Hindlimb muscle (tissue), 1 donor: Measurements from ENCODE around the gene CSNK1G2. TPM values are rescaled to one million over a fixed set of nuclear protein-coding genes. Genes with fewer than 3 reads are reported as not detected.

ENCODE experiments used
- DNase-seq: peaks from one replicate; pipeline ENCODE4 v3.0.0-alpha.2; 2013
- polyA plus RNA-seq: library from polyadenylated mRNA; unstranded; fragments of 120-200 nt; gene quantifications from one replicate; pipeline ENCODE4 v1.2.1, GENCODE V29; 2013; ENCODE audit not compliant: insufficient read length

The CSNK1G2 gene
- polyA plus RNA-seq, 1 donor, result 42.8 TPM

GRCh38 chr19:1990230-1991017, 49.5 kb downstream of the CSNK1G2 start:
- DNase-seq, result no peak

GRCh38 chr19:1991018-1991913, 50.3 kb downstream of the CSNK1G2 start:
- no peak for DNase-seq

- no peak for DNase-seq
Measured at GRCh38 chr19:1992759-1993260, 51.8 kb downstream of the CSNK1G2 start.

GRCh38 chr19:1997353-1998233, 56.6 kb downstream of the CSNK1G2 start:
- no peak for DNase-seq

- DNase-seq, result no peak
Measured at GRCh38 chr19:1998712-1999708, 58.0 kb downstream of the CSNK1G2 start.

GRCh38 chr19:1999856-2000515, 59.0 kb downstream of the CSNK1G2 start:
- DNase-seq, result no peak

- no peak for DNase-seq
Measured at GRCh38 chr19:2003874-2004273, 62.9 kb downstream of the CSNK1G2 start.

GRCh38 chr19:2010135-2010668, 69.2 kb downstream of the CSNK1G2 start:
- no peak for DNase-seq

- DNase-seq, result no peak
Measured at GRCh38 chr19:2011169-2011568, 70.2 kb downstream of the CSNK1G2 start.

- no peak for DNase-seq
Measured at GRCh38 chr19:2012941-2013682, 72.1 kb downstream of the CSNK1G2 start.

GRCh38 chr19:2013683-2013961, 72.7 kb downstream of the CSNK1G2 start:
- no peak for DNase-seq

GRCh38 chr19:2014131-2014571, 73.2 kb downstream of the CSNK1G2 start:
- DNase-seq, result no peak

- DNase-seq, result no peak
Measured at GRCh38 chr19:2014731-2015607, 74.0 kb downstream of the CSNK1G2 start.

- DNase-seq, result peak; percentile 78
Measured at GRCh38 chr19:2015608-2015950, 74.6 kb downstream of the CSNK1G2 start, which contains the start of gene BTBD2. Gene BTBD2 (minus strand): TSS chr19:2015714. CDS start chr19:2015703, 11 bp downstream.

- DNase-seq, result peak; percentile 76
Measured at GRCh38 chr19:2016041-2016807, 75.3 kb downstream of the CSNK1G2 start.

- no peak for DNase-seq
Measured at GRCh38 chr19:2018752-2019151, 77.8 kb downstream of the CSNK1G2 start.

- no peak for DNase-seq
Measured at GRCh38 chr19:2021453-2022140, 80.6 kb downstream of the CSNK1G2 start.
